K562 (cell line): ENCODE data around the gene SLC35G3. TPM values are rescaled to one million over a fixed set of nuclear protein-coding genes. Genes with fewer than 3 reads are reported as not detected.

ENCODE experiments used
- ATAC-seq: fragments of 200-7000 bp; cut with Tn5 transposase; 3 replicates; pipeline ENCODE4 v1.9.1; 2020; ENCODE audit warnings: moderate library complexity
- BruUV-seq: library from RNA; stranded (reverse); fragments of 400-500 nt; replicated peaks from 2 replicates; lab custom pipeline; 2021; lab: Mats Ljungman, UMichigan
- CTCF ChIA-PET: fragments of 300-600 bp; formaldehyde crosslinking; extraction: SDS; loops from one replicate; lab custom pipeline; 2021; ENCODE audit warnings: low intra/inter-chr PET ratio; lab: Yijun Ruan, JAX
- POLR2A ChIA-PET: fragments of 300-600, 350-650 bp; sonication (Branson Sonifier 250); formaldehyde crosslinking; extraction: SDS; loops from one replicate; lab custom pipeline; 2021; ENCODE audit warnings: antibody characterized with exemption, inconsistent platforms; lab: Yijun Ruan, JAX
- DNase-seq, 4 experiments: peaks; one replicate each; pipeline versions ENCODE4 v3.0.0 to v3.0.0-alpha.2; 2011 to 2018; ENCODE audit warnings: low spot score in 3 of 4, mixed read lengths in 3 of 4; ENCODE audit errors: extremely low read depth in 1 of 4
- FAIRE-seq: peaks from 2 replicates; lab custom pipeline; 2011; peaks lifted over from hg19 to GRCh38; lab: Jason Lieb, UNC
- H2AFZ ChIP-seq: 2 replicates; pipeline ENCODE4 v1.6.0; 2011; ENCODE audit warnings: low read depth, low read length, control low read depth, inconsistent platforms
- H3K27ac ChIP-seq: fragments of 200-600 bp; 3 replicates; pipeline ENCODE4 v1.8.0; 2011; ENCODE audit warnings: low read depth, mild to moderate bottlenecking, control low read depth, inconsistent platforms, low read length, moderate library complexity, mixed read lengths; ENCODE audit errors: extremely low read depth
- H3K27me3 ChIP-seq, 2 experiments: fragments of 300-600 bp in 1 of 2; 2 replicates in 1 of 2; 3 replicates in 1 of 2; pipeline versions ENCODE4 v1.6.0 to v1.8.0; 2011; ENCODE audit warnings: inconsistent platforms in 2 of 2, low read length in 2 of 2, mild to moderate bottlenecking in 1 of 2, mixed read lengths in 1 of 2, moderate library complexity in 1 of 2; ENCODE audit not compliant: control insufficient read depth in 2 of 2, insufficient read depth in 2 of 2
- H3K36me3 ChIP-seq: fragments of 300-600 bp; 3 replicates; pipeline ENCODE4 v1.8.0; 2011; ENCODE audit warnings: mild to moderate bottlenecking, low read length, inconsistent platforms; ENCODE audit not compliant: control insufficient read depth, insufficient read depth
- H3K4me1 ChIP-seq, 2 experiments: fragments of 200-600 bp in 1 of 2; replicated peaks in 1 of 2; 2 replicates in 1 of 2; 3 replicates in 1 of 2; pipeline versions ENCODE4 v1.5.1 to v1.8.0; 2011; ENCODE audit warnings: inconsistent platforms in 2 of 2, low read length in 2 of 2, mild to moderate bottlenecking in 1 of 2, mixed read lengths in 1 of 2, moderate library complexity in 1 of 2; ENCODE audit not compliant: control insufficient read depth in 2 of 2, insufficient read depth in 2 of 2
- H3K4me2 ChIP-seq: 2 replicates; pipeline ENCODE4 v1.6.1; 2011; ENCODE audit warnings: low read length, control low read depth, inconsistent platforms, mixed read lengths; ENCODE audit not compliant: insufficient read depth
- H3K4me3 ChIP-seq: fragments of 200-600 bp; sonication (generic), shearing (Covaris generic); 2 replicates; pipeline ENCODE4 v1.5.1; 2016; ENCODE audit warnings: control low read depth, inconsistent platforms
- H3K79me2 ChIP-seq: fragments of 200-600 bp; 3 replicates; pipeline ENCODE4 v1.8.0; 2011; ENCODE audit warnings: low read length, inconsistent platforms; ENCODE audit not compliant: control insufficient read depth, insufficient read depth
- H3K9ac ChIP-seq, 2 experiments: 2 replicates each; pipeline versions ENCODE4 v1.6.0 to v1.6.1; 2011; ENCODE audit warnings: low read depth in 2 of 2, low read length in 2 of 2, control low read depth in 1 of 2, inconsistent platforms in 1 of 2, mild to moderate bottlenecking in 1 of 2, mixed read lengths in 1 of 2; ENCODE audit not compliant: insufficient read depth in 1 of 2
- H3K9me1 ChIP-seq: one replicate; pipeline ENCODE4 v1.6.0; 2011; ENCODE audit warnings: inconsistent platforms, mild to moderate bottlenecking, low read length, moderate library complexity; ENCODE audit not compliant: control insufficient read depth, insufficient read depth
- H3K9me3 ChIP-seq: replicated peaks from 2 replicates; pipeline ENCODE4 v1.5.1; 2011; ENCODE audit warnings: low read depth, low read length, inconsistent platforms; ENCODE audit not compliant: control insufficient read depth, insufficient read depth
- H4K20me1 ChIP-seq: replicated peaks from 2 replicates; pipeline ENCODE4 v1.6.1; 2011; ENCODE audit warnings: low read length, inconsistent platforms, mixed read lengths; ENCODE audit not compliant: control insufficient read depth, insufficient read depth
- BDP1 ChIP-seq: IDR thresholded peaks from 3 replicates; pipeline ENCODE4 v1.6.1; 2011; ENCODE audit not compliant: insufficient read length, insufficient read depth
- DACH1 ChIP-seq: fragments of 450-650 bp; IDR thresholded peaks from 2 replicates; pipeline ENCODE4 v1.6.1; 2018; ENCODE audit not compliant: partially characterized antibody
- DNMT1 ChIP-seq: fragments of 450-650 bp; IDR thresholded peaks from 2 replicates; pipeline ENCODE4 v1.6.1; 2016; ENCODE audit warnings: antibody characterized with exemption, mild to moderate bottlenecking
- ELF2 ChIP-seq: fragments of 250-450 bp; sonication (Bioruptor Pico); IDR thresholded peaks from 2 replicates; pipeline ENCODE4 v1.5.0; 2021; ENCODE audit warnings: mild to moderate bottlenecking
- HEY1 ChIP-seq: fragments of 250-450 bp; sonication (Bioruptor Pico); IDR thresholded peaks from 2 replicates; pipeline ENCODE4 v1.5.0; 2020; ENCODE audit warnings: mild to moderate bottlenecking, moderate library complexity, borderline replicate concordance
- KLF10 ChIP-seq: fragments of 250-450 bp; sonication (Bioruptor Pico); IDR thresholded peaks from 2 replicates; pipeline ENCODE4 v1.6.1; 2021; ENCODE audit warnings: matching md5 sums
- RHOXF2B ChIP-seq: fragments of 250-450 bp; sonication (Bioruptor Pico); conservative IDR thresholded peaks from 2 replicates; pipeline ENCODE4 v1.5.1; 2021
- SP1 ChIP-seq: sonication (generic); formaldehyde crosslinking; IDR thresholded peaks from 2 replicates; pipeline ENCODE4 v1.8.1; 2022; ENCODE audit warnings: mild to moderate bottlenecking, missing genetic modification reagents
- SRF ChIP-seq, 2 experiments: fragments of 250-450, 450-650 bp in 1 of 2; sonication (Bioruptor Pico) in 1 of 2; sonication (generic) in 1 of 2; formaldehyde crosslinking; IDR thresholded peaks; 2 replicates each; pipeline versions ENCODE4 v1.5.0 to v1.5.1; 2020 to 2022; ENCODE audit warnings: mild to moderate bottlenecking in 1 of 2, missing genetic modification reagents in 1 of 2
- TCF15 ChIP-seq: fragments of 250-450 bp; sonication (Bioruptor Pico); IDR thresholded peaks from 2 replicates; pipeline ENCODE4 v1.8.0; 2022; ENCODE audit warnings: moderate library complexity, mild to moderate bottlenecking, inconsistent platforms
- ZNF133 ChIP-seq: fragments of 250-450 bp; sonication (Bioruptor Pico); IDR thresholded peaks from 2 replicates; pipeline ENCODE4 v1.4.0; 2020; ENCODE audit warnings: mild to moderate bottlenecking
- WGBS: fragments of 100-300 bp; shearing (Covaris generic); methylation state at CpG from one replicate; pipeline ENCODE4 v1.1.6; 2016; ENCODE audit warnings: low coverage, mixed read lengths; ENCODE audit not compliant: insufficient coverage; ENCODE audit errors: missing lambda C conversion rate; 5-methylcytosine and 5-hydroxymethylcytosine counted together
- in situ Hi-C: fragments of 300-500 bp; cut with MboI; formaldehyde crosslinking; loops from 4 replicates; pipeline ENCODE4 v1.15.0; 2018; ENCODE audit warnings: inconsistent platforms, mixed read lengths
- intact Hi-C: fragments of 100-400 bp; cut with micrococcal nuclease; formaldehyde crosslinking; loops from 2 replicates; pipeline ENCODE4 v1.14.2; 2022
- polyA plus RNA-seq, 8 experiments: library from polyadenylated mRNA; depleted of rRNA in 4 of 8; stranded (reverse) in 5 of 8; unstranded in 3 of 8; fragments of >200 nt; fragmentation: Nextera tagmentation in 2 of 8; fragmentation: Illumina TruSeq in 1 of 8; extraction: Ambion mirVana in 2 of 8; extraction: Trizol in 1 of 8; gene quantifications; 2 replicates each; pipeline versions ENCODE4 v1.2.1 to v1.2.3, GENCODE V29; 2011 to 2014; ENCODE audit warnings: inconsistent platforms in 1 of 8, missing spikeins in 1 of 8
- total RNA-seq, 7 experiments: library from RNA; depleted of rRNA in 6 of 7; stranded (reverse); fragments of >200 nt in 6 of 7; fragmentation: Illumina TruSeq in 2 of 7; extraction: Trizol in 2 of 7; gene quantifications; 2 replicates each; pipeline versions ENCODE4 v1.2.1 to v1.2.3, GENCODE V29; 2011 to 2021; ENCODE audit warnings: low replicate concordance in 1 of 7

SLC35G3 gene
- total and polyA plus RNA-seq, 9 of the 15 experiments (the other 6 are each of a cell fraction or from before 2014, with no cell fraction given), result not detected

GRCh38 chr17:35183332-35183731 lies 10.9 kb downstream of the SLC35G3 start:
- H3K4me2 ChIP-seq, result no peak overlapping the region
- no peaks in the 10 kb centered on the region for H4K20me1 ChIP-seq
- H3K79me2 ChIP-seq, result no peaks in the 10 kb centered on the region
- no peak for ATAC-seq
- H2AFZ ChIP-seq, result no peak overlapping the region
- H3K36me3 ChIP-seq, result no peaks in the 10 kb centered on the region
- CTCF ChIA-PET, result no interaction called here
- no peak overlapping the region for H3K9ac ChIP-seq
- FAIRE-seq, result no peak
- intact Hi-C loops, result no loop called here
- H3K9me3 ChIP-seq, result no peaks in the 10 kb centered on the region
- no peak overlapping the region for H3K27ac ChIP-seq
- WGBS, result 0% methylated on average over 6 of the region's 6 CpGs
- BruUV-seq, result no TSS peak
- in situ Hi-C loops, result no loop called here
- H3K4me1 ChIP-seq, result no peaks in the 10 kb centered on the region
- H3K9me1 ChIP-seq, result no peaks in the 10 kb centered on the region
- no peak for DNase-seq
- H3K4me3 ChIP-seq, result no peak overlapping the region
- peaks cover 9 to 24% of the 10 kb centered on the region in 2 experiments; a peak in 4 of 5 replicates for H3K27me3 ChIP-seq
- TF ChIP-seq TCF15 (CRISPR knock-in tag) (no peak), ELF2 (no peak), RHOXF2B (CRISPR knock-in tag) (no peak), DNMT1 (no peak), BDP1 (no peak), SP1 (no peak), KLF10 (CRISPR knock-in tag) (no peak), ZNF133 (CRISPR knock-in tag) (no peak), DACH1 (no peak), SRF (CRISPR knock-in tag; IDR thresholded peaks at IDR 0.05) (no peak), HEY1 (no peak)
- POLR2A ChIA-PET, result interaction anchor here (0.5 to 0.8 kb wide), 2 partner anchors 385 to 615 kb away, joined by 3 to 4 read pairs; no protein-coding TSS in a partner anchor
